ENCODE data around the gene ZNF738.
A peak's percentile ranks its signal among the peaks of the same experiment; 100 is the strongest.
"Not testable (repeated sequence)": the region's sequence is repeated elsewhere in the genome, so short reads cannot be mapped to it uniquely, and the experiment has no call there.

Gene ZNF738

DNA sequence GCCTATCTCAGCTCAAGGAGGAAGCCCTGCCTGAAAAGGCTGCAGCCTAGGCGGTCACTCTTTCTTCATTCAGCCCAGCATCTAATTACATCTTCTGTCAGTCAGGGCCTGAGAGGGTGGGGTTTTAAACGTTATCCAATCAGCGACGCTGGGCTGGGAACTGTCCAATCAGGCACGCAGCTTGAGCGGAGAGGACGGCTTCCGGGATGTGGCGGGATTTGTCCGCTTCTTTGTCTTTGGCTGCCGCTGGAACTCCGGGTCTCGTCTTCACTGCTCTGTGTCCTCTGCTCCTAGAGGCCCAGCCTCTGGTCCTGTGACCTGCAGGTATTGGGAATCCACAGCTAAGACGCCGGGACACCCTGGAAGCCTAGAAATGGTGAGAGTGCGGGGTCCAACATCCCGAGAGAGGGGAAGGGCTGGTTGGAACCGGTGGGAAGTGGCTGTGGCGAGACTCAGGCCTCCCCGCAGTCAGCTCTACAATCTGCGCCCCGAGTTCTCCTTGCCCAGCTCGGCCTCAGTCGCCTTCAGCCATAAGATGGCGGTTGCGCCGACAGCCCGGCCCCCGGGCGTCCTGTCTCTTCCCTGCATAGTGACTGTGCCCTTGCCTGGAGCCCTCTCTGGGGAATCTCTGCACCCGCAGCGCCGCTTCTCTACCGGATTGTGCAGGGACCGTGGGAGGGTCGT, at the start of gene ZNF738:
Gene ZNF738 (plus strand): TSS at position 233 of the 684 bp plus-strand sequence. CDS start 141 bp downstream, at position 374.
- DNase-seq, result peak; percentile 73

GRCh38 chr19:21312807-21313206, 46.0 kb upstream of the ZNF738 start:
- not testable (repeated sequence) for DNase-seq

DNA sequence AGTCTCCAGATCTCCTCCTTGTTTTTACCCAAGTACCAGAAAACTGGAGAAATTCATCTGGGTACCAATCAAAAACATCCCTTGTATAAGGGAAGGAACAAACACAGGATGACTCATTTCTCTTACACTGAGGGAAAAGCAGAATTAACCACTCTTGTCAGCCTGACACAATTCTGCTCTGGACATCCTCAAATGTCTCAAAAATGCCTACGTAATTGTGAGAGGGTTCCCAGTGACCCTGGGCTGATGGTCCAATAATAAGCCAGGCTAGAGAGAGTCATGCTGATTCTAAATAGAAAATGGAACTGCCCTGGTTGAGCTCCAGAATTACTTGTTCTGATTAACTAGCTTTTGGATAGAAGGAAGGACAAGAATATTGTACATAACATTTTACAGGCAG, 44.1 kb upstream of the ZNF738 start:
- DNase-seq, result no peak

DNA sequence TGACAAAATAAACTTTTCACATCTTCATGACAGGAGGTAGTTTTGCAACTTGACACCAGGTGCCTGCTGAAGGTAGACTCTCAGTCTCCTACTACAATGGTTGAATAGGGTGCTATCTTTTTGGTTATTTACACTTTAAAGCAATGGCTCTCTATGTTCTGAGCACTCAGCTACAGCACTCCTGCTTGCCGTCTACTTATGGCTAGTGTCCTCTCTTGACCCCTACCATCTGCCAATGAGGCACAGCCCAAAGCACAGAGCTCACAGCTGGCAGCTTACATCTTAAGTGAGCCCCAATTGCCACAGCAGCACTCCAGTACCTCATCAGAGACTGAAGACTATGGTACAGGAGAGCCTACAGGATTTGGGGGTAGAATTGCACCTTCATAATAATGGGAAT, 41.0 kb upstream of the ZNF738 start:
- no peak for DNase-seq

- DNase-seq, result no peak
These were observed 37.7 kb upstream of the ZNF738 start for GRCh38 chr19:21321134-21321533.

- no peak for DNase-seq
These were observed 36.8 kb upstream of the ZNF738 start for GRCh38 chr19:21321996-21322395.

GRCh38 chr19:21322528-21322927, 36.3 kb upstream of the ZNF738 start:
- no peak for DNase-seq

- DNase-seq, result no peak
These were observed 35.8 kb upstream of the ZNF738 start for GRCh38 chr19:21323000-21323399.

DNA sequence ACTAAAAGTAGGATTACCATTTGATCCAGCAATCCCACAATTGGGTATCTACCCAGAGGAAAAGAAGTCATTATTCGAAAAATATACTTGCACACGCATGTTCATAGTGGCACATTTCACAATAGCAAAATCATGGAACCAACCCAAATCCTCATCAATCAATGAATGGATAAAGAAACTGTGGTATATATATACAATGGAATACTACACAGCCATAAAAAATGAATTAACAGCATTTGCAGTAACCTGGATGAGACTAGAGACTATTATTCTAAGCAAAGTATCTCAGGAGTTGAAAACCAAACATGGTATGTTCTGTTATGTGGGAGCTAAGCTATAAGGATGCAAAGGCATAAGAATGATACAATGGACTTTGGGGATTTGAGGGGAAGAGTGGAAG, 32.6 kb upstream of the ZNF738 start:
- DNase-seq, result no peak

GRCh38 chr19:21328406-21328805, 30.4 kb upstream of the ZNF738 start:
- no peak for DNase-seq

GRCh38 chr19:21328885-21329605, 29.8 kb upstream of the ZNF738 start, which contains the start of gene ZNF708:
Gene ZNF708, minus strand, starts transcription at chr19:21329410. Its CDS starts 198 bp downstream, at chr19:21329212.
- peak; percentile 60 to 63 for DNase-seq

DNA sequence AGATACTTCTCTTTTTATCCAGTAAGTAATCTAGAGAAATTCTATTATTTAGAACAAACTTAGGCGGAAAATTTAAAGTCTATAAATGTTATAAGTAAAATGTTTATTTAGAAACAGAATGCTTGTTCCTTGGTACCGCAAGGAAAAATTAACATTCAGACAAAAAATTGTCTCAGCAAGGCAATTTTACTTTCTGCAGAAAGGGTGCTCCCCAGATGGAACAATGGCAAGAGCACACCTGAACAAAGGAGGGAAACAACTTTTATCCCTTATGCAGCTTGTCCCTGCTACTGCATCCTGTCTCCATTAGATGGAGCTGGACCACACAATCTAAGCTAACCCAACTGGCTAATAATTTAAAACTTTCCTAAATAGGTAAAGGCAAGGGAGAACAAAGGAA, 23.1 kb upstream of the ZNF738 start:
- no peak for DNase-seq

DNA sequence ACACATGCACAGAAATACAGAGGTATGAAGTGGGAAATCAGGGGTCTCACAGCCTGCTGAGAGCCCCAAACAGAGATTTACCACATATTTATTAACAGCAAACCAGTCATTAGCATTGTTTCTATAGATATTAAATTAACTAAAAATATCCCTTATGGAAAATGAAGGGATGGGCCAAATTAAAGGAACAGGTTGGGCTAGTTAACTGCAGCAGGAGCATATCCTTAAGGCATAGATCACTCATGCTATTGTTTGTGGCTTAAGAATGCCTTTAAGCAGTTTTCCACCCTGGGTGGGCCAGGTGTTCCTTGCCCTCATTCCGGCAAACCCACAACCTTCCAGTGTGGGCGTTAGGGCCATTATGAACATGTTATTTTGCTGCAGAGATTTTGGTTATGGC, 14.0 kb upstream of the ZNF738 start:
- DNase-seq, result not testable (repeated sequence)

GRCh38 chr19:21352830-21353229, 6.0 kb upstream of the ZNF738 start:
- no peak for DNase-seq

DNA sequence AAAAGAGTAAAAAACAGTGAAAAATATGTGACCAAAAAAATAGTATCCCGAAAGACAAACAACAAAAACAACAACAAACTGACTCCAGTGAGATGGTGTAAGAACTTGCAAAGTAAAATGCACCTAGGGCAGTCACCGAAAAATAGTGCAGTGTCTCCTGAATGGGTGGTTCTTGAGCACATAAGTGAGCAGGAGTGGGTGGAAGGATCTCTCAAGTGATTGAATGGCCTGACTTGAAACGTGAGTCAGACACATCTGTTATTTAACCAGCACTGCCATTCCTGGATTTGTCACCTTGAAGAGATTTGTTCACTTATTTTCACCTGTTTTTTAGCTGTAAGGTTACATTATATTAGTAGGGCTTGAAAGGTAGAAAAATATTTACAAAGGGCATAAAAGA, 3.5 kb downstream of the ZNF738 start:
- no peak for DNase-seq

DNA sequence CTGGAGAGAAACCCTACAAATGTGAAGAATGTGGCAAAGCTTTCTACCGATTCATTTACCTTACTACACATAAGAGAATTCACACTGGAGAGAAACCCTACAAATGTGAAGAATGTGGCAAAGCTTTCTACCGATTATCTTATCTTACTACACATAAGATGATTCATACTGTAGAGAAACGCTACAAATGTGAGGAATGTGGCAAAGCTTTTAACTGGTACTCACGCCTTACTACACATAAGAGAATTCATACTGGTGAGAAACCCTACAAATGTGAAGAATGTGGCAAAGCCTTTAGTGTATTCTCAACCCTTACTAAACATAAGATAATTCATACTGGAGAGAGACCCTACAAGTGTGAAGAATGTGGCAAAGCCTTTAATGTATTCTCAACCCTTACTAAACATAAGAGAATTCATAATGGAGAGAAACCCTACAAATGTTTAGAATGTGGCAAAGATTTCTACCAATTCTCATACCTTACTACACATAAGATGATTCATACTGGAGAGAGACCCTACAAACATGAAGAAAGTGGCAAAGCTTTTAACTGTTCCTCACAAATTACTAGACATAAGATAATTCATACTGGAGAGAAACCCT, 25.3 kb downstream of the ZNF738 start:
- no peak for DNase-seq

DNA sequence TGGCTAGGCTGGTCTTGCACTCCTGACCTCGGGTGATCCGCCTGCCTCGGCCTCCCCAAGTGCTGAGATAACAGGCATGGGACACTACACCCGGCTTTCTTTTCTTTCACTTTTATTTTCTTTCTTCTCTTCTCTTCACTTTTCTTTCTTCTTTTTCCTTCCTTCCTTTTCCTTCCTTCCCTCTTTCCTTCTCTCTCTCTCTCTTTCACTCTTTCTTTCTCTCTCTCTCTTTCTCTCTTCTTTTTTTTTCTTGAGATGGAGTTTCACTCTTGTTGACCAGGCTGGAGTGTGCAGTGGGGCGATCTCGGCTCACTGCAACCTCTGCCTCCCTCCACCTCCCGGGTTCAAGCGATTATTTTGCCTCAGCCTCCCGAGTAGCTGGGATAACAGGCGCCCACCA, 37.3 kb downstream of the ZNF738 start:
- no peak for DNase-seq

DNA sequence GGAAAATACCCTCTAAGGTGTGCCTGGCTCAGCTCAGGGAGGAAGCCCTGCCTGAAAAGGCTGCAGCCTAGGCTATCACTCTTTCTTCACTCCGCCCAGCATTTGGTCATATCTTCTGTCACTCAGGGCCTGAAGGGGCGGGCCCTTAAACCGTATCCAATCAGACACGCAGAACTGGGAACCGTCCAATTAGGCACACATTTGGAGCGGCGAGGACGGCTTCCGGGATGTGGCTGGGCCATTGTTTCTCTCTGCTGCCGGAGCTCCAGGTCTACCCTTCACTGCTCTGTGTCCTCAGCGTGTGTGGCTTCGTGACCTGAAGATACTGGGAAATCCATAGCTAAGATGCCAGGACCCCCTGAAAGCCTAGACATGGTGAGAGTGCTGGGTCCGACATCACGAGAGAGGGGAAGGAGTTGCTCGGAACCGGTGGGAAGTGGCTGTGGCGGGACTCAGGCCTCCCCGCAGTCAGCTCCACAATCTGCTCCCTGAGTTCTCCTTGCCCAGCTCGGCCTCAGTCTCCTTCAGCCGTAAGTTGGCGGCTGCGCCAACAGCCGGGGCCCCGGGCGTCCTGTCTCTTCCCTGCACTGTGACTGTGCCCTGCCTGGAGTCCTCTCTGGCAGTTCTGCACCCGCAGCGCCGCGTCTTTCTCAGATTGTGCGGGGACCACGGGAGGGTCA, 38.2 kb downstream of the ZNF738 start, which contains the start of gene ZNF493:
Gene ZNF493 (plus strand): TSS at position 241 of the 680 bp plus-strand sequence. CDS start 105 bp downstream, at position 346.
- peak; percentile 79 to 84 for DNase-seq

GRCh38 chr19:21398851-21399250, 40.1 kb downstream of the ZNF738 start:
- no peak for DNase-seq

GRCh38 chr19:21402303-21402985, 43.6 kb downstream of the ZNF738 start:
- DNase-seq, result no peak

DNA sequence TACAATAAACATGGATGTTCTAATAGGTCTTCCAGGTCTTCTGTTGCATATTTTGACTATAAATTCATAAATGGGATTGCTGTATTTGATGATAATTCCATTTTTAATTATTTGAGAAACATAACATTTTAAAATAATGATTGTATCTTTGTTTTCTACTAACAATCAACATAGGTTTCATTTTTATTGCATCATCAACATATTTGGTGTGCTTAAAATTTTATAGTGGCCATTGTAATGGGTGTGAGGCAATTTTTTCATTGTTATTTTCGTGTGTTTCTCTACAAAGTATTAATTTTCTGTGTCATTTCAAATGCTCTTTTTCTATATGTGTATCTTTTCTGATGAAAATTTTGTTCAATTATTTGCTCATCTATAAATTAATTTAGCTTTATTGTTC, 51.4 kb downstream of the ZNF738 start:
- no peak for DNase-seq

DNA sequence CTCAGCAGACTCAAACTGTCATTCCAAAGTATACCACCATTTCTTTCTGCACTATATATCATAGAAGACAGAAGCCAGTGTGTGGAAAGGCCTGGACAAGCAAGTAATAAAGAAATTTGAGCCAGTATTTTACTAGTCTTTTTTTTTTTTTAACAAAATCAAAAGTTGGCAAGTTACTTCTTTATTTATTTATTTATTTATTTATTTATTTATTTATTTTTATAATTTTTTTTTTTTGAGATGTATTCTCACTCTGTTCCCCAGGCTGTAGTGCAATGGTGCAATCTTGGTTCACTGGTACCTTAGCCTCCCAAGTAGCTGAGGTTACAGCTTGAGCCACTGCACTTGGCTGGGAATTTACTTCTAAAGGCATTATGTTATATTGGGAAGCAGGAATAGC, 63.4 kb downstream of the ZNF738 start:
- no peak for DNase-seq
